Neural cell (in vitro differentiated cells): ENCODE results near the gene RCL1.

Experiments
- POLR2AphosphoS5 ChIP-seq: IDR thresholded peaks from 2 replicates; pipeline ENCODE4 v1.6.1; 2012
- SMC3 ChIP-seq: fragments of 450-650 bp; conservative IDR thresholded peaks from 2 replicates; pipeline ENCODE4 v1.6.1; 2014; ENCODE audit warnings: antibody characterized with exemption, mild to moderate bottlenecking, moderate library complexity; ENCODE audit not compliant: poor library complexity
- TAF1 ChIP-seq: IDR thresholded peaks from 2 replicates; pipeline ENCODE4 v1.6.1; 2012; ENCODE audit warnings: low read depth
- TF ChIP-seq, protein P1 (sequence below): fragments of 450-650 bp; IDR thresholded peaks from 2 replicates; pipeline ENCODE4 v1.5.1; 2014; ENCODE audit warnings: antibody characterized with exemption, mild to moderate bottlenecking, moderate library complexity; ENCODE audit not compliant: poor library complexity, severe bottlenecking

DNA sequence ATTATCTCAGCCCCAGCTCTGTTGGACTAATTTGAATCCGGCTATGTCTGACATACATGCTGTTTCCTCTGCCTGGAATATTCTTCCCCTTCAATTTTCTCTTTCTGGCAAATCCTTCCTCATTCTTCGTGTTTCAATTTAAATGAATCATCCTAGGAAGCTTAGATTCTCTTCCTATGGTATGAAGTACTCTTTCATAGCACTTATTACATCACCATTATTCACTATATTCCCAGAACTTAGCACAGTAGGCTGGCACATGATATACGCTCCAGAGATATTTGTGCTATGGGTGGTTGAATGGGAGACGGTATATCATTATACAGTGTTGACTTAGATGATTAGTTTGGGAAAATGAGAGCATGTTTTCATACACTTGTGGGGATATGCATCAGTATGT is 101.3 kb downstream of the RCL1 start:
- no peak for TF ChIP-seq TAF1
- TF ChIP-seq, protein P1, sequence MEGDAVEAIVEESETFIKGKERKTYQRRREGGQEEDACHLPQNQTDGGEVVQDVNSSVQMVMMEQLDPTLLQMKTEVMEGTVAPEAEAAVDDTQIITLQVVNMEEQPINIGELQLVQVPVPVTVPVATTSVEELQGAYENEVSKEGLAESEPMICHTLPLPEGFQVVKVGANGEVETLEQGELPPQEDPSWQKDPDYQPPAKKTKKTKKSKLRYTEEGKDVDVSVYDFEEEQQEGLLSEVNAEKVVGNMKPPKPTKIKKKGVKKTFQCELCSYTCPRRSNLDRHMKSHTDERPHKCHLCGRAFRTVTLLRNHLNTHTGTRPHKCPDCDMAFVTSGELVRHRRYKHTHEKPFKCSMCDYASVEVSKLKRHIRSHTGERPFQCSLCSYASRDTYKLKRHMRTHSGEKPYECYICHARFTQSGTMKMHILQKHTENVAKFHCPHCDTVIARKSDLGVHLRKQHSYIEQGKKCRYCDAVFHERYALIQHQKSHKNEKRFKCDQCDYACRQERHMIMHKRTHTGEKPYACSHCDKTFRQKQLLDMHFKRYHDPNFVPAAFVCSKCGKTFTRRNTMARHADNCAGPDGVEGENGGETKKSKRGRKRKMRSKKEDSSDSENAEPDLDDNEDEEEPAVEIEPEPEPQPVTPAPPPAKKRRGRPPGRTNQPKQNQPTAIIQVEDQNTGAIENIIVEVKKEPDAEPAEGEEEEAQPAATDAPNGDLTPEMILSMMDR = no peak
- no peak for TF ChIP-seq SMC3
- TF ChIP-seq POLR2AphosphoS5 = no peak
